Measurements from ENCODE around the gene BCKDHA. TPM values are rescaled to one million over a fixed set of nuclear protein-coding genes. Genes with fewer than 3 reads are reported as not detected.
"Not testable (repeated sequence)": the region's sequence is repeated elsewhere in the genome, so short reads cannot be mapped to it uniquely, and the experiment has no call there.

The BCKDHA gene
- total RNA-seq, 2 donors from 2014 or later = 17.3 to 20.4 TPM

GRCh38 chr19:41437944-41438574 is 40.4 kb downstream of the BCKDHA start:
- intact Hi-C loops (cut with DNase I, micrococcal nuclease) = no loop called here
- no peak for DNase-seq
- ATAC-seq = no peak

- intact Hi-C loops (cut with DNase I, micrococcal nuclease) = no loop called here
- peak; percentile 89 for ATAC-seq
- peak; percentile 98 to 99 for DNase-seq
Observed at GRCh38 chr19:41439441-41440222, 42.0 kb downstream of the BCKDHA start, which contains the start of gene DMAC2. DMAC2 (minus strand) TSS chr19:41439912; CDS start chr19:41439899, 13 bp downstream.

DNA sequence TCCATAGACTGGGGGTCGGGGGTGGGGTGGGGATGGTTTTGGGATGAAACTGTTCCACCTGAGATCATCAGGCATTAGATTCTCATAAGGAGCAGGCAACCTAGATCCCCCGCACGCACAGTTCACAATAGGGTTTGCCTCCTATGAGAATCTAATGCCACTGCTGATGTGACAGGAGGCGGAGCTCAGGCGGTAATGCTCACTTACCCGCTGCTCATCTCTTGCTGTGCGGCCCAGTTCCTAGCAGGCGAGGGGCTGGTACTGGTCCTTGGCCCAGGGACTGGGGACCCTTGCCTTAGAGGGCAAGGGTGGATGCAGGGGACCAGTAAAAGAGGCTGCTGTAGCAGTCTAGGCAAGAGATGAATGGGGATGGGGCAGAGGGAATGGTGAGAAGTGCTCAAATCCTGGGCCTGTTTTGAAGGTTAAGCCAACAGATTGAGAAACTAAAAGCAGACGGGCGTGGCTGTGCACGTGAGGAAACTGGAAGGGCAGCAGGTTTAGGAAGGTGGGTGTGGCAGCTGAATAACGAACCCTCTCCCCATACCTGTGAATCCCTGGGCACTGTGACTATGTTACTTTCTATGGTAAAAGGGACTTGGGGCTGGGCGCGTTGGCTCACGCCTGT is 43.8 kb downstream of the BCKDHA start:
- intact Hi-C loops (cut with DNase I, micrococcal nuclease) = no loop called here
- DNase-seq (no peak), ATAC-seq (no peak)

DNA sequence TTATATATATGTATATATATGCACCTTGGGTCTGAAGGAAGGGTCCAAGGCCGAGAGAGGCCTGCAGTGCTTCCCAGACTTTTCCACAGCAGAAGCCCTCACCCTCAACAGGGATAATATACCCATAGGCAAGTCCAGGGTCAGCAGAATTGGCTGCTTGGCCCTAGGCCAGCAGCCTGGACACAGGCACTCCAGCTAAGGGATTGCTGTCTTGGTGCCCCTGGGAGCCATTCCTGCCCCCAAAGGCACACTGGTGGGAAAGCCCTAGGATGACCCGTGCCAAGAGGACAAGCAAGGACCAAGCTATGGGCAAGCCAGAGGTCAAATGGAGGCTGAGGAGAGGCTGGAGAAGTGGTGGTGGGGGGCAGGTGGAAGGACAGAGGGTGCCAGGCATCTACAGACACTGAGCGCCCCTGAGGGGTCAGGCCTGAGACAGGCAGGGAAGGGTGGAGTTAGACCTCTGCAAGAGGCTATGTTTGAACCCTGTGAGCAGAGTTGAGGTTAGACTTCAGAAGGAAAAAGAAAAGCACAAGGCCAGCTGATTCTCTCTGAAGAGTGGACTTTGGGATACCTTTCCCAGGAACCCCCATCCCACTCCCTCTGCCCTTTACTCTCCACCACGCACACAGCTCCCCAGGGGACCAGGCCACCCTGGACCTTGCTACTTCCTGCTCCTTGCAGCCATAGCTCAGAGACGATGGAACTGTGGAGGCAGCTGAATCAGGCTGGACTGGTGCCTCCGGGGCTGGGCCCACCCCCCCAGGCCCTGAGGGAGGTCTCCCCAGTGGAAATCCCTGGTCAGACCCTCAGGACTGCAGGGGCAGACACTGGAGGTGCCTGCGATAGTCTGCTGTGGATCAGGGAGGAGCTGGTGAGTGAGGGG is 45.1 kb downstream of the BCKDHA start, which contains the start of gene ERICH4:
TSS of gene ERICH4 (plus strand) at position 684 of the 883 bp plus-strand sequence. CDS start at position 698, 14 bp downstream.
- no peak for ATAC-seq
- DNase-seq = no peak
- intact Hi-C loops (cut with DNase I, micrococcal nuclease) = no loop called here

- ATAC-seq (no peak), DNase-seq (no peak)
- intact Hi-C loops (cut with DNase I, micrococcal nuclease) = no loop called here
Observed at GRCh38 chr19:41443813-41444455, 46.3 kb downstream of the BCKDHA start.

DNA sequence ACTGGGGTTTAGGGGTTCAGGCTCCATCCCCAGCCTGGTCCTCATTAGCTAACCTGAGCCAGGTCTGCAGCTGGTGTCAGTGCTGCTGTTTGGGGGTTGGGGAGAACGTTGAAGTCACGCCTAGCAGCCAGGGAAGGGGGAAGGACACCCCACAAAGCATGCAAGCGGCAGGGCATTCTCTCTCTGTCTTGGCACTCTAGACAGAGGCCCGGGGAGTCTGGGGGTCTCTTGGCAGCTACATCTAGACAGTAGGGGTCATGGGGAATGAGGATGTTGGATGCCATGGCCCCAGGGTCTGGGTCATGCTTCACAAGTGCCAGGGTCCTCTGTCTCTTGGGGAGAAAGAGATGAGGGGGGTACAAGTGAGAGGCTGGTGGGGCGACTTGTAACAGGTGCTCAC is 48.0 kb downstream of the BCKDHA start:
- ATAC-seq = no peak
- no peak for DNase-seq
- intact Hi-C loops (cut with DNase I, micrococcal nuclease) = no loop called here

DNA sequence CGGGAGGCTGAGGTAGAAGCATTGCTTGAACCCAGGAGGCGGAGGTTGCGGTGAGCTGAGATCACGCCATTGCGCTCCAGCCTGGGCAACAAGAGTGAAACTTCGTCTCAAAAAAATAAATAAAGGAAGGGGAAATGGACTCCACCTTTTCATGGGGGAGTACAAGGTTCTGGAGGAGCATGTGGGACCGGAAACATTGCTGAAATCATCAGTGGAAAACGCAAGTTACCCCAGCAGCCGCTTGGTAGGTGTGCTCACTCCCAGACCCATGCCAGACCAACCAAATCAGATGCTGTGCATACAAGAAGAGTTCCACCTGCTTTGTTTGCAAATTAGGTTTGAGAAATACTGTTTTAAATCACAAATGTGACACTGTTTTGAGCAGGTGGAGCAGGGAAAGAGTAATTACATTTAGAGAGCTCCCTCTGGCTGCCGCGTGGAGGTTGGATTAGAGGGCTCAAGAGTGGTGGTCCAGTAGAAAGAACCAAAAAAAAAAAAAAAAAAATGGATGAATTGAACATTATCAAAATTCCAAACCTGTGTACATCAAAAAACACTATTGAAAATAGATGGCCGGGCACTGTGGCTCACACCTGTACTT is 50.2 kb downstream of the BCKDHA start:
- no peak for DNase-seq
- no peak for ATAC-seq
- intact Hi-C loops (cut with DNase I, micrococcal nuclease) = no loop called here

- intact Hi-C loops (cut with DNase I, micrococcal nuclease) = no loop called here
- peak; percentile 52 to 65 for DNase-seq
- ATAC-seq = peak; percentile 79
Observed at GRCh38 chr19:41449079-41449864, 51.7 kb downstream of the BCKDHA start.

DNA sequence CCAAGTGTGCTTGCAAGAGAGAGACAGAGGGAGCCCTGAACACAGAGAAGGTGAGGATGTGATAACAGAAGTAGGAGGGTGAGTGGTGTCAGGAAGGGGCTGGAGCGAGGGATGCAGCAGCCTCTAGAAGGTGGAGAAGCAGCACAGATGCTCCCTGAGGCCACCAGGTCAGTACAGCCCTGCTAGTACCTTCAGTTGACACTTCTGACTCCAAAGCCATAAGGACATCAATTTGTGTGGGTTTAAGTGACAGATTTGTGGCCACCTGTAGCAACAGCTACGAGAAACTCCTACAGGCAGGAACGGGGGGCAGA is 52.2 kb downstream of the BCKDHA start:
- ATAC-seq (no peak), DNase-seq (no peak)
- intact Hi-C loops (cut with DNase I, micrococcal nuclease) = loop anchor here (5.0 to 10.0 kb wide), 2 partner anchors 117 to 125 kb away; partner anchors contain the start of gene CEACAM21 (in 1 of the 2)

DNA sequence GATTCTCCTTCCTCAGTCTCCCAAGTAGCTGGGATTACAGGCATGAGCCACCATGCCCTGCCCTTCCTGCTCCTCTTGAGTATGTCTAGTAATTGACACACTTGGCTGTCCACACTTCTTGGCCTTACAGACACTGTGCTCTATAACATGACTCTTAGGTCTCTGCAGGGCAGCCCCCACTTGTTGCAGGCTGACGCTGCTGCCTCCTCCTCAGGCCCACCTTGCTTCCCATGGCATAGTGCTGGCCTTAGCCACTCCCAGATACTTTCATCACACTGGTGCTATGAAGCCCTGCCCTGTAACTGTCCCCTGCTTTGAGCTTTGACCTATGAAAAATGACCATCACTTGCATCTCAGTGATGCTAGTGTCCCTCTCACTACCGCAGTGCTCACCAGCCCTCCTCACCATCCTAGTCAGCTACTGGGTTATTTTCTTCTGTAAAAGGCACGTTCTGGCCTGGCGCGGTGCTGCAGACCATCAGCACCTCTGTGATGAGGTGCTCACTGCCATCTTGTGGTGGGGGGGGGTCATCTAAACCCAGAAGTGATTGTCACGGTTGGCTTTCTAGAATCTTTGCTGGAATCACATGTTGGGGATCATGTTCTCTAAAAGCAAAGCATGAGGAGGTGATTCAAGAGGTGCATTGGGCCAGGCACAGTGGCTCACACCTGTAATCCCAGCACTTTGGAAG is 55.1 kb downstream of the BCKDHA start:
- intact Hi-C loops (cut with DNase I, micrococcal nuclease) = loop anchor here (5.0 to 10.0 kb wide), 2 partner anchors 115 to 122 kb away; partner anchors contain the start of gene CEACAM21 (in 1 of the 2)
- ATAC-seq = no peak
- no peak for DNase-seq

DNA sequence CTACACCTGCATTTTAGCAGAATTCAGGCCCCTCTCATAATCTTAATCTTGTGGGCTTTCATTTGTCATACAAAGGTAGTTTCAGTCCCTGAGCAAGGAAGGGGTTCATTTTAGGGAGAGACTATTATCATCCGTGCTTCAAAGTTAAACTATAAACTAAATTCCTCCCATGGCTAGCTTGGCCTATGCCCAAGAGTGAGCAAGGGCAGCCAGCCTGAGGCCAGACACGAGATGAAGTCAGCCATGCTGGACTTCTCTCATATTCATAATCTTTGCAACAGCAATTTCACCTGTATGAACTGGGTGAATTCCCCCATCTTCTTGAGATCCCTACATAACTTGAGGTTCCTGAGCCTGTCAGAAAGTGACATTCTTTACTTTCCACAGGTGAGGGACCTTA is 58.3 kb downstream of the BCKDHA start:
- intact Hi-C loops (cut with DNase I, micrococcal nuclease) = loop anchor here in 1 of 2 donors (10.0 kb wide), 1 partner anchor 119 kb away; the partner anchor contains the start of gene CEACAM21
- ATAC-seq = no peak
- no peak for DNase-seq

GRCh38 chr19:41456342-41456918 is 58.8 kb downstream of the BCKDHA start:
- DNase-seq (no peak), ATAC-seq (no peak)
- intact Hi-C loops (cut with DNase I, micrococcal nuclease) = loop anchor here in 1 of 2 donors (10.0 kb wide), 1 partner anchor 118 kb away; the partner anchor contains the start of gene CEACAM21

DNA sequence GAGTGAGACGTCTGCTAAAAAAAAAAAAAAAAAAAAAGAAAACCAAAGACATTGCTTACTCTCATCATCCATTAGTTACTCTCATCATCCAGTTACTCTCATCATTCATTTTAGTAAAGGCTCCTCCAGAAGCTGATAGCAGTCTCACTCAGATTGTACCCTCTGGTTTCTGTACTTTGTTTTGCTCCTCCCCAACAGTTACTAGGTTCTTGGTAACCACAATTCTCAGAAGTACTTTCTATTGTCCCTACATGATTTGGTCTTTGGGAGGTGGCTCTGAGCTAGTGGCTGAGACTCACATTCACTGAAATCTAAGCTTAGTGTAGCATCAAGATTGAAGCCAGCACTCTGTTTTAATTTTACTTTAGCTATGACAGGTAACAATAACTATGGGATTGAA is 59.6 kb downstream of the BCKDHA start:
- intact Hi-C loops (cut with DNase I, micrococcal nuclease) = loop anchor here in 1 of 2 donors (10.0 kb wide), 1 partner anchor 118 kb away; the partner anchor contains the start of gene CEACAM21
- DNase-seq = no peak
- ATAC-seq = no peak

GRCh38 chr19:41462497-41462896 is 64.9 kb downstream of the BCKDHA start:
- intact Hi-C loops (cut with DNase I, micrococcal nuclease) = no loop called here
- DNase-seq (no peak), ATAC-seq (no peak)

DNA sequence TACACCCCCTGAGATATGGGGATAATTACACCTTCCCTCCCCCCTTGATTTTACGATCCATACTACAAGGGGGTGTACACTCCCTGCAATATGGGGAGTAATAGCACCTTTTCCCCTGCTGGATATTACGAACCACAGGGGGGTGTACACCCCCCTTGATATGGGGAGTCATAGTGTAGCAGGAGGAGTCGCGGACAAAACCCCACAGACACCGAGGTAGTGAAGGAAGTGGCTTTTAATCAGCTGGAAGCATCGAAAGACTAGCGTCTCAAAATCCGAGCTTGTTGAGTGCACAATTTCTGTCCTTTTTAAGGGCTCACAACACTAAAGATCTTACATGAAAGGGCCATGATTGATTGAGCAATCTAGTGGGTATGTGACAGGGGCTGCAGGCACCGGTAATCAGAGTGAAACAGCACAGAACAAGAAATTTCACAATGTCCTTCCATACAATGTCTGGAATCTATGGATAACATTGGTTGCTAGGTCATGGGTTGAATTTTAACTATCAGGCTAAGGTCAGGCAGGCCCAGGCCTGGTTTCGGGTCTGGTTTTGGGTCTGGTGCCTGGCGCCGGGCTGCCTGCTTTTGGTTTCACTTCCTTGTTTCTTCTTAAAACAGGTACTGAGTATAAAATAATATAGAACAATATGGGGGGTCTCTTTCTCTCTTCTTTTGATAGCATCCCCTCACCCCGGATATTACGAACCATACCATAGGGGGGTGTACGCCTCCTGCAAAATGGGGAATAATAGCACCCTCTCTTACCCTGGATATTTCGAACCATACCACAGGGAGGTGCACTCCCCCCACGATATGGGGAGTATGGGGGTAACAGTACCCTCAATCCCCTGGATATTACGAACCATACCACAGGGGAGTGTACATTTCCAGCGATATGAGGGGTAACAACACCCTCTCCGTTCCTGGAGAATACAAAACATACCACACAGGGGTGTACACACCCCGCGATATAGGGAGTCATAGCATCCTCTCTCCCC is 65.9 kb downstream of the BCKDHA start:
- ATAC-seq; intact Hi-C loops (cut with DNase I, micrococcal nuclease): not testable (repeated sequence)
- peak in 1 of 2 donors; percentile 46 for DNase-seq

Data from left colon (tissue), 2 donors.